CD4-positive, alpha-beta T cell treated with Interleukin-2 at 100 ng/mL for 4 hours (primary cell): Measurements from ENCODE around the gene ZNF541.
"Not testable (repeated sequence)": the region's sequence is repeated elsewhere in the genome, so short reads cannot be mapped to it uniquely, and the experiment has no call there.

ENCODE experiments used
- DNase-seq: peaks from one replicate; pipeline ENCODE4 v3.0.0-alpha.2; 2020; ENCODE audit warnings: low spot score

ZNF541 gene

GRCh38 chr19:47599671-47600245 lies 26.8 kb upstream of the ZNF541 start:
- not testable (repeated sequence) for DNase-seq

- no peak for DNase-seq
Measured at GRCh38 chr19:47598407-47599349, 25.7 kb upstream of the ZNF541 start.

GRCh38 chr19:47595944-47596343 lies 23.0 kb upstream of the ZNF541 start:
- DNase-seq, result no peak

- DNase-seq, result no peak
Measured at GRCh38 chr19:47593860-47594259, 20.9 kb upstream of the ZNF541 start.

GRCh38 chr19:47589824-47590223 lies 16.9 kb upstream of the ZNF541 start:
- no peak for DNase-seq

- no peak for DNase-seq
Measured at GRCh38 chr19:47587295-47587694, 14.3 kb upstream of the ZNF541 start.

- DNase-seq, result not testable (repeated sequence)
Measured at GRCh38 chr19:47583161-47583560, 10.2 kb upstream of the ZNF541 start.

GRCh38 chr19:47582320-47582909 lies 9.5 kb upstream of the ZNF541 start:
- DNase-seq, result no peak

- no peak for DNase-seq
Measured at GRCh38 chr19:47581605-47582319, 8.8 kb upstream of the ZNF541 start.

GRCh38 chr19:47580397-47580796 lies 7.4 kb upstream of the ZNF541 start:
- no peak for DNase-seq

GRCh38 chr19:47572635-47573034 lies 313 bp downstream of the ZNF541 start:
- no peak for DNase-seq

GRCh38 chr19:47569331-47569730 lies 3.6 kb downstream of the ZNF541 start:
- no peak for DNase-seq

GRCh38 chr19:47564081-47564480 lies 8.9 kb downstream of the ZNF541 start:
- DNase-seq, result no peak

GRCh38 chr19:47561440-47562057 lies 11.4 kb downstream of the ZNF541 start:
- DNase-seq, result no peak

- no peak for DNase-seq
Measured at GRCh38 chr19:47560999-47561398, 11.9 kb downstream of the ZNF541 start.

GRCh38 chr19:47550129-47550528 lies 22.8 kb downstream of the ZNF541 start:
- no peak for DNase-seq

GRCh38 chr19:47549261-47549862 lies 23.6 kb downstream of the ZNF541 start:
- no peak for DNase-seq

- no peak for DNase-seq
Measured at GRCh38 chr19:47547199-47547598, 25.7 kb downstream of the ZNF541 start.

GRCh38 chr19:47545061-47545948 lies 27.6 kb downstream of the ZNF541 start:
- no peak for DNase-seq

- no peak for DNase-seq
Measured at GRCh38 chr19:47544476-47544875, 28.5 kb downstream of the ZNF541 start.

GRCh38 chr19:47544075-47544474 lies 28.9 kb downstream of the ZNF541 start:
- DNase-seq, result no peak
